Measurements from ENCODE around the gene MBP.

The MBP gene

GRCh38 chr18:77115192-77115953 lies 17.2 kb downstream of the MBP start:
- ChIA-PET POLR2A (interaction anchor here (1.0 to 2.2 kb wide), 14 partner anchors 9 to 96 kb away, joined by 3 to 29 read pairs (median 8); partner anchors contain the start of gene MBP), CTCF (interaction anchor here (0.8 to 5.9 kb wide), 14 partner anchors 8 to 112 kb away, joined by 3 to 55 read pairs (median 12); partner anchors contain the start of gene MBP)
- H3K4me1 ChIP-seq (ENCODE audit: control extremely low read depth in 1 of 4, control insufficient read depth in 4 of 4, insufficient read depth in 4 of 4, low read length in 3 of 4) = peaks cover 23 to 96% (median 92%) of the 10 kb centered on the region in 4 experiments
- H3K9me3 ChIP-seq (ENCODE audit: control extremely low read depth in 1 of 5, control insufficient read depth in 4 of 5, insufficient read depth in 2 of 5, low read depth in 1 of 5, low read length in 4 of 5) = no peaks in the 10 kb centered on the region
- peak overlapping the region; percentile 86 to 92 for H3K27ac ChIP-seq (ENCODE audit: insufficient read depth in 1 of 2, low read depth in 1 of 2, low read length in 2 of 2, poor library complexity in 1 of 2, severe bottlenecking in 2 of 2)
- DNase-seq = peak in 1 of 3 donors; percentile 77
- H3K4me3 ChIP-seq (ENCODE audit: control insufficient read depth in 1 of 7, extremely low read depth in 1 of 7, insufficient read depth in 4 of 7, low read depth in 2 of 7, low read length in 6 of 7) = peak overlapping the region in 4 of 7 experiments; percentile 21 to 39 (median 30)
- no peaks in the 10 kb centered on the region for H3K27me3 ChIP-seq (replicated peaks in 2 of 5; ENCODE audit: control insufficient read depth in 4 of 5, insufficient read depth in 5 of 5, low read length in 4 of 5)
- H3K36me3 ChIP-seq (ENCODE audit: control insufficient read depth in 4 of 4, insufficient read depth in 4 of 4, low read length in 3 of 4) = peaks cover 0 to 58% (median 14%) of the 10 kb centered on the region in 4 experiments
- 13% methylated on average over 7 of the region's 8 CpGs for WGBS (ENCODE audit: insufficient coverage)

GRCh38 chr18:77114415-77115191 lies 18.0 kb downstream of the MBP start:
- H3K9me3 ChIP-seq (ENCODE audit: control extremely low read depth in 1 of 5, control insufficient read depth in 4 of 5, insufficient read depth in 2 of 5, low read depth in 1 of 5, low read length in 4 of 5) = no peaks in the 10 kb centered on the region
- CTCF ChIA-PET = interaction anchor here (0.6 to 5.9 kb wide), 21 partner anchors 9 to 111 kb away, joined by 3 to 55 read pairs (median 4); partner anchors contain the start of gene MBP
- 2% methylated on average over 24 of the region's 25 CpGs for WGBS (ENCODE audit: insufficient coverage)
- H3K27me3 ChIP-seq (replicated peaks in 2 of 5; ENCODE audit: control insufficient read depth in 4 of 5, insufficient read depth in 5 of 5, low read length in 4 of 5) = no peaks in the 10 kb centered on the region
- POLR2A ChIA-PET = interaction anchor here (0.9 to 2.2 kb wide), 15 partner anchors 8 to 97 kb away, joined by 3 to 29 read pairs (median 7); partner anchors contain the start of gene MBP
- peak; percentile 98 to 100 (median 99) for DNase-seq
- H3K36me3 ChIP-seq (ENCODE audit: control insufficient read depth in 4 of 4, insufficient read depth in 4 of 4, low read length in 3 of 4) = peaks cover 0 to 54% (median 12%) of the 10 kb centered on the region in 4 experiments
- peak overlapping the region in 4 of 7 experiments; percentile 33 to 43 (median 37) for H3K4me3 ChIP-seq (ENCODE audit: control insufficient read depth in 1 of 7, extremely low read depth in 1 of 7, insufficient read depth in 4 of 7, low read depth in 2 of 7, low read length in 6 of 7)
- peaks cover 23 to 96% (median 89%) of the 10 kb centered on the region in 4 experiments for H3K4me1 ChIP-seq (ENCODE audit: control extremely low read depth in 1 of 4, control insufficient read depth in 4 of 4, insufficient read depth in 4 of 4, low read length in 3 of 4)
- H3K27ac ChIP-seq (ENCODE audit: insufficient read depth in 1 of 2, low read depth in 1 of 2, low read length in 2 of 2, poor library complexity in 1 of 2, severe bottlenecking in 2 of 2) = peak overlapping the region; percentile 86 to 92

- Histone ChIP-seq H3K4me3 (ENCODE audit: control insufficient read depth in 1 of 7, extremely low read depth in 1 of 7, insufficient read depth in 4 of 7, low read depth in 2 of 7, low read length in 6 of 7) (peak overlapping the region in 2 of 7 experiments; percentile 43 to 52), H3K27ac (ENCODE audit: insufficient read depth in 1 of 2, low read depth in 1 of 2, low read length in 2 of 2, poor library complexity in 1 of 2, severe bottlenecking in 2 of 2) (peak overlapping the region; percentile 86 to 92), H3K27me3 (replicated peaks in 2 of 5; ENCODE audit: control insufficient read depth in 4 of 5, insufficient read depth in 5 of 5, low read length in 4 of 5) (no peaks in the 10 kb centered on the region), H3K4me1 (ENCODE audit: control extremely low read depth in 1 of 4, control insufficient read depth in 4 of 4, insufficient read depth in 4 of 4, low read length in 3 of 4) (peaks cover 25 to 96% (median 87%) of the 10 kb centered on the region in 4 experiments), H3K36me3 (ENCODE audit: control insufficient read depth in 4 of 4, insufficient read depth in 4 of 4, low read length in 3 of 4) (peaks cover 0 to 51% (median 7%) of the 10 kb centered on the region in 4 experiments), H3K9me3 (ENCODE audit: control extremely low read depth in 1 of 5, control insufficient read depth in 4 of 5, insufficient read depth in 2 of 5, low read depth in 1 of 5, low read length in 4 of 5) (no peaks in the 10 kb centered on the region)
- ChIA-PET POLR2A (interaction anchor here (0.9 to 2.2 kb wide), 14 partner anchors 8 to 97 kb away, joined by 3 to 29 read pairs (median 8); partner anchors contain the start of gene MBP), CTCF (interaction anchor here (0.6 to 5.9 kb wide), 17 partner anchors 9 to 110 kb away, joined by 3 to 55 read pairs (median 6); partner anchors contain the start of gene MBP)
- DNase-seq = no peak
- WGBS (ENCODE audit: insufficient coverage) = no CpG with 5 or more reads among the region's 2 CpGs
Observed at GRCh38 chr18:77114152-77114414, 18.5 kb downstream of the MBP start.

- no peaks in the 10 kb centered on the region for H3K27me3 ChIP-seq (replicated peaks in 2 of 5; ENCODE audit: control insufficient read depth in 4 of 5, insufficient read depth in 5 of 5, low read length in 4 of 5)
- 87% methylated on average over 14 of the region's 15 CpGs for WGBS (ENCODE audit: insufficient coverage)
- DNase-seq = no peak
Observed at GRCh38 chr18:77113361-77114151, 19.0 kb downstream of the MBP start.

GRCh38 chr18:77112747-77113092 lies 19.9 kb downstream of the MBP start:
- POLR2A ChIA-PET = no interaction called here
- CTCF ChIA-PET = interaction anchor here (1.1 to 5.9 kb wide), 11 partner anchors 11 to 99 kb away, joined by 3 to 55 read pairs (median 6); partner anchors contain the start of gene MBP
- H3K4me3 ChIP-seq (ENCODE audit: control insufficient read depth in 1 of 7, extremely low read depth in 1 of 7, insufficient read depth in 4 of 7, low read depth in 2 of 7, low read length in 6 of 7) = peak overlapping the region in 2 of 7 experiments; percentile 22 to 23
- H3K27ac ChIP-seq (ENCODE audit: insufficient read depth in 1 of 2, low read depth in 1 of 2, low read length in 2 of 2, poor library complexity in 1 of 2, severe bottlenecking in 2 of 2) = peak overlapping the region in 1 of 2 experiments; percentile 12
- H3K36me3 ChIP-seq (ENCODE audit: control insufficient read depth in 4 of 4, insufficient read depth in 4 of 4, low read length in 3 of 4) = peaks cover 0 to 49% (median 4%) of the 10 kb centered on the region in 4 experiments
- H3K9me3 ChIP-seq (ENCODE audit: control extremely low read depth in 1 of 5, control insufficient read depth in 4 of 5, insufficient read depth in 2 of 5, low read depth in 1 of 5, low read length in 4 of 5) = no peaks in the 10 kb centered on the region
- peaks cover 36 to 99% (median 91%) of the 10 kb centered on the region in 4 experiments for H3K4me1 ChIP-seq (ENCODE audit: control extremely low read depth in 1 of 4, control insufficient read depth in 4 of 4, insufficient read depth in 4 of 4, low read length in 3 of 4)
- 83% methylated on average over 2 of the region's 7 CpGs for WGBS (ENCODE audit: insufficient coverage)
- no peaks in the 10 kb centered on the region for H3K27me3 ChIP-seq (replicated peaks in 2 of 5; ENCODE audit: control insufficient read depth in 4 of 5, insufficient read depth in 5 of 5, low read length in 4 of 5)
- no peak for DNase-seq

More at GRCh38 chr18:77113361-77114151, 19.0 kb downstream of the MBP start:
- peaks cover 0 to 49% (median 4%) of the 10 kb centered on the region in 4 experiments for H3K36me3 ChIP-seq (ENCODE audit: control insufficient read depth in 4 of 4, insufficient read depth in 4 of 4, low read length in 3 of 4)
- peak overlapping the region; percentile 86 to 92 for H3K27ac ChIP-seq (ENCODE audit: insufficient read depth in 1 of 2, low read depth in 1 of 2, low read length in 2 of 2, poor library complexity in 1 of 2, severe bottlenecking in 2 of 2)
- peak overlapping the region in 3 of 7 experiments; percentile 14 to 52 (median 43) for H3K4me3 ChIP-seq (ENCODE audit: control insufficient read depth in 1 of 7, extremely low read depth in 1 of 7, insufficient read depth in 4 of 7, low read depth in 2 of 7, low read length in 6 of 7)
- ChIA-PET POLR2A (interaction anchor here (0.9 to 2.2 kb wide), 10 partner anchors 7 to 98 kb away, joined by 3 to 24 read pairs (median 10); partner anchors contain the start of gene MBP), CTCF (interaction anchor here (0.6 to 5.9 kb wide), 18 partner anchors 9 to 98 kb away, joined by 3 to 55 read pairs (median 6); partner anchors contain the start of gene MBP)
- H3K4me1 ChIP-seq (ENCODE audit: control extremely low read depth in 1 of 4, control insufficient read depth in 4 of 4, insufficient read depth in 4 of 4, low read length in 3 of 4) = peaks cover 29 to 96% (median 87%) of the 10 kb centered on the region in 4 experiments
- H3K9me3 ChIP-seq (ENCODE audit: control extremely low read depth in 1 of 5, control insufficient read depth in 4 of 5, insufficient read depth in 2 of 5, low read depth in 1 of 5, low read length in 4 of 5) = no peaks in the 10 kb centered on the region
